ENCODE results near the gene RGL3.

GRCh38 chr19:11445141-11445540 lies 26.0 kb upstream of the RGL3 start:
- no peak for TF ChIP-seq CTCF (conservative IDR thresholded peaks at IDR 0.05)
- no peak for TF ChIP-seq EZH2 (IDR thresholded peaks at IDR 0.05; ENCODE audit: low read depth)

Measured in PC-9 (cell line).